Panc1 (cell line): ENCODE measurements around the gene ISCU.

Experiments
- CTCF ChIP-seq: fragments of 450-650 bp; IDR thresholded peaks from 2 replicates; pipeline ENCODE4 v1.5.1; 2017; ENCODE audit warnings: mild to moderate bottlenecking
- POLR2AphosphoS5 ChIP-seq: IDR thresholded peaks from 2 replicates; pipeline ENCODE4 v1.6.1; 2012; ENCODE audit warnings: mild to moderate bottlenecking, low read depth, low read length, moderate library complexity
- REST ChIP-seq, 2 experiments: IDR thresholded peaks; 2 replicates each; pipeline ENCODE4 v1.6.1; 2011 to 2012; ENCODE audit warnings: low read depth in 2 of 2, control low read depth in 1 of 2, low read length in 1 of 2, mild to moderate bottlenecking in 1 of 2, moderate library complexity in 1 of 2; ENCODE audit not compliant: insufficient read depth in 1 of 2
- SIN3A ChIP-seq: IDR thresholded peaks from 2 replicates; pipeline ENCODE4 v1.6.1; 2012; ENCODE audit warnings: low read depth, mild to moderate bottlenecking, low read length, moderate library complexity, borderline replicate concordance; ENCODE audit not compliant: insufficient read depth
- TCF7L2 ChIP-seq: IDR thresholded peaks from 2 replicates; pipeline ENCODE4 v1.6.1; 2011; ENCODE audit warnings: mild to moderate bottlenecking, low read depth, low read length, inconsistent platforms

- TF ChIP-seq CTCF: no peak
- TF ChIP-seq SIN3A: no peak
- no peak for TF ChIP-seq POLR2AphosphoS5
- no peak for TF ChIP-seq TCF7L2
- no peak for TF ChIP-seq REST (IDR thresholded peaks at IDR 0.05; ENCODE audit: insufficient read depth in 1 of 2, low read depth in 2 of 2, low read length in 1 of 2)
These were observed 51.2 kb downstream of the ISCU start for GRCh38 chr12:108613548-108613947.
